Raji (cell line): Measurements from ENCODE around the gene RASEF.

Source experiments
- POLR2A ChIP-seq: IDR thresholded peaks from 2 replicates; pipeline ENCODE4 v1.6.1; 2011; ENCODE audit warnings: low read depth, low read length, control low read depth; ENCODE audit not compliant: insufficient read depth

Gene RASEF

GRCh38 chr9:83062651-83063527 lies at the start of gene RASEF:
RASEF (minus strand) TSS chr9:83063142; CDS start chr9:83062867, 275 bp downstream.
- TF ChIP-seq POLR2A = no peak

- TF ChIP-seq POLR2A = no peak
These were observed 48.2 kb upstream of the RASEF start for GRCh38 chr9:83111169-83111568.

DNA sequence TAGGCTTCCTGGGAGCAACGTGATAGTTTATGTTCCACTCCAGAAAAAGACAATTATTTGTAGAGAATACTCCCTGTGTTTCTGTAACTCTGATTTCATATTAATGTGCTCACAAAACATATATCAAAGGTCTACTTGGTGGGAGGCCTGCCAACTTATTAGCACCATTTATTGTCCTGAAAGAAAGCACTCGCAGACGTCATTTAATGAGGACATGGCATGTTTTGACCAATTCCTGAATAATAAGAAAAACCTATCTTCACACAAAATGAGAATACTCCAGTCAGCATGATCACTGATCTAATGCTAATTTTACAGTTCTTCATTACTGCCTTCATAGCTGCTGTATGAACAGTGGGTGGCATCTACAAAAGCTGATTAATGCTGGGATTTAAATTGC lies 46.4 kb upstream of the RASEF start:
- no peak for TF ChIP-seq POLR2A

DNA sequence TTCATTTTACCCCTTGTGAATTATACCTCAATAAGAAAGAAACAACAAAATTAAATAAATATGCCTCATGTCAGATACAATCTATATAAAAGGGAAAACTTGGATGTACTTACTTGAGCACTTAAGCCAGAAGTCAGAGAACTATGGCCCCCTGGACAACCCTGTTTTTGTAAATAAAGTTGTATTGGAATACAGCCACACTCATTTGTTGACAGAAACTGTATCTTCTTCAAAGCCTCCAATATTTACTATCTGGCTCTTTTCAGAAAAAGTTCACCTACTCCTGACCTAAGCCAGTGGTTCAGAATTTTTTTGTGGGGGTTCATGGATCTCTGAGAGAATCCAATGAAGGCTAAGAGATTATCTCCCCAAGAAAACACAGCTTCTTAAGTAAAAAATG lies 45.3 kb upstream of the RASEF start:
- no peak for TF ChIP-seq POLR2A

DNA sequence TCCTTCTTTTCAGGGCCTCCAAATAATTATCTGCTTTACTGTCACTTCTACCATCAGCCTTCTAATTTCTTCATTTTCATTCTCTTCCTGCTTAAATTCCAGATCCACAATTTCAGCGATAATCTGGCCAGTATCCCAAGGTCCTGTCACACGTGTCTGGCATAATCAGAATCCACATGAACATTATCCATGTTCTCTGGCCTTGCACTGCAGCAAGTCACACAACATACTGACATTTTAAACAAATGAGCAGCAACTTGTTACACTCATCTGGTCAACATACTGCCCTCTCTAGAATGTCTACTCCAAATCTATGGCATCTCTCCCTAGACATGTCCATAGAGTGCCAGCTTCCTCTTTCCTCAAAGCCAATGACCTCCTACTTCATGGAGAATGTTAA lies 43.8 kb upstream of the RASEF start:
- no peak for TF ChIP-seq POLR2A

GRCh38 chr9:83106263-83106662 lies 43.3 kb upstream of the RASEF start:
- TF ChIP-seq POLR2A = no peak

DNA sequence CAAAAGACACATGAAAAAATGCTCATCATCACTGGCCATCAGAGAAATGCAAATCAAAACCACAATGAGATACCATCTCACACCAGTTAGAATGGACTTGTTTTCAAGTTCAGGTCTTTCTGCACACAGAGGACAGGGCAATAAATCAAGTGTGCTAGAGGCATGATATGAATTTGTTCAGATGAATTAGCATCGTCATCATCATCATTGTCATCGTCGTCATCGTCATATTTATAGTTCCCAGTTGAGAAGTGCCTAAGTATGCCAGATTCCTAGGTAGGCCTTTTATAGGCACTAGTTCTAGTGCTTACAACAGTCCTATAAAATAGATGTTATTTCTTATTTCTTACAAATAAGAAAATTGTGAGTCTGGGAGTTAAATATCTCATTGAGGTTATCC lies 34.7 kb upstream of the RASEF start:
- TF ChIP-seq POLR2A = no peak

- TF ChIP-seq POLR2A = no peak
These were observed 18.9 kb upstream of the RASEF start for GRCh38 chr9:83081846-83082245.

DNA sequence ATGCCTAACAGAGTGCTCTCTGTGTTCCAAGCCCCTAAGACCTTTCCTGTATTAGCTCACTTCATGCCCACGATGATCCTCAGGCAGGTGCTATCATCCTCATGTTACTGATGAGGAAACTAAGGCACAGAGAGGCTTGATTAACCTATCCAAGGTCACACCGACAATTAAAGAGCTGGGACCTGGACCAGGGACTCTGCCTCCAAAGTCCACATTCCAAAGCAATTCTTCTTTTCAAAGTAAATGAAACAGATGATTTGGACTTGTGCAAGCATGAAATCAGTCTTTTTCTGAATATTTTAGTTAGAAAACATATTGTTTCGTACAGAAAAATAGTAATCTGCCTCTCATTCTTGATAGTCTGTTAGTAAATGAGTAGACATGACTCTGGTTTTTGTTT lies 18.1 kb upstream of the RASEF start:
- no peak for TF ChIP-seq POLR2A

DNA sequence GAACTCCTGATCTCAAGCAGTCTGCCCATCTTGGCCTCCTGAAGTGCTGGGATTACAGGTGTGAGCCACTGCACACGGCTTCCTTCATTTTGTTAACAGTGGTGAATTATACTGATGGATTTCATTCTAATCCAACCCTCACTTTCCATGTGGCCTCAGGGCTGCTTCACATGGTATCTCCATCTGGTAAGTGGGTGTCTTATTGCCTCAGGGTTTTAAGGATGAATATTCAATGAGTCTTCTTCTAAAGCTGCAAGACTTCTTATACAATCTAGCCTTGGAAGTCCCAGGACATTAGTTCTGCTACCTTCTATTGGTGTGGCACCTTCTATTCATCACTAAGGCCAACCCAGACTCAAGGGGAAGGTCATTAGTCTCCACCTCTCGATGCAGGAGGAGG lies 8.7 kb upstream of the RASEF start:
- TF ChIP-seq POLR2A = no peak

GRCh38 chr9:83070261-83070660 lies 7.3 kb upstream of the RASEF start:
- TF ChIP-seq POLR2A = no peak

DNA sequence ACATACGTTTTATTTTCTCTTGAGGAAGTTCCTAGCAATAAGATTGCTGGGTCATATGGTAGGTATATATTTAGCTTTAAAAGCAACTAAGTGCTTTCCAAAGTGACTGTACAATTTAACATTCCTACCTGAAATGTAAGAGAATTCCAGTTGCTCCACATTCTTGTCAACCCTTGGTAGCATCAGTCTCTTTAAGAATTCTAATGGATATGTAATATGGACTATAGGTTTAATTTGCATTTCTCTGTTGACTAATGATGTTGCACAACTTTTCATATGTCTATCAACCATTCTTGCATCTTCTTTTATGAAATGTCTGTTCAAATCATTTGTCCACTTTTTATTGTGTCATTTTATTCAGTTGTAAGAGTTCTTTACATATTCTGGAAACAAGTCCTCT lies 6.7 kb upstream of the RASEF start:
- TF ChIP-seq POLR2A = no peak

- no peak for TF ChIP-seq POLR2A
These were observed 5.5 kb upstream of the RASEF start for GRCh38 chr9:83068414-83068813.

- TF ChIP-seq POLR2A = no peak
These were observed 4.6 kb upstream of the RASEF start for GRCh38 chr9:83067579-83067978.

DNA sequence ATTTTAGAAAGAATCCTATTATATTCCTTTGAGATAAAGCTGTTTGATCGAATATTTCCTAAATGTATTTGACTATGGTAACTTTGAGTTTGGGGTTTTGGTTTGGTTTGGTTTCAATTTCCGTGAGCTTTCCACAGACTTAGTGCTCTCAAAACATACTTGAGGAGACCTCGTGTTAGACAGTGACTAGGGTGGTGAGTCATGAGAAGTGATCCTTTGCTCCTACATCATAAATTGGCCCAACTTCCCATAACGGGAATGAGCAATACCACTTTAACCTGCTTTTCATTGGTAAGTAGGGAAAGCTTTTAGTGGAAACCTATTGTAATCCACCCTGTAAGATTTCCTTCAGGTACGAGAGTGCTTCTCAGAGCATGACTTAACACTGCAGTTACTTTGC lies 3.8 kb upstream of the RASEF start:
- no peak for TF ChIP-seq POLR2A

DNA sequence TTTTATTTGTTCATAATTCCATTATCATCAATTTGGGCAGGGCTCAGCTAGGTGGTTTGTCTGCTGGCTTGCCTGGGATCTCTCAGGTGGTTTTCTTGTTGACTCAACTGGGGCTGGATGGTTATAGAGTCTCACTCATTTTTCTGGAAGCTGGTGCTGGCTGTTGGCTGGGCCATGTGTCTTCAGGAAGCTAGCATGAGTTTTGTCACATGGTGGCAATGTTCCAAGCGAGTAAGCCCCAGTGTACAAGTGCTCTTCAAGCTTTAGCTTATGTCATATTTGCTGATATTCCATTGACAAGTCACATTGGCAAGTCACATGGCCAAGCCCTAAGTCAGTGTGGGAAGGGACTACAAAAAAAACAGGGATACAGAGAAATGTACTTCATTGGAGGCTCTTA lies 2.3 kb upstream of the RASEF start:
- no peak for TF ChIP-seq POLR2A
